Activated naive CD8-positive, alpha-beta T cell treated with anti-CD3 and anti-CD28 coated beads, Interleukin-2, amount 10 ng/mL, durations not matched to agents 7 days and 5 days (primary cell): ENCODE measurements around the gene AMBRA1. TPM values are rescaled to one million over a fixed set of nuclear protein-coding genes. Genes with fewer than 3 reads are reported as not detected.

ENCODE experiments used
- ATAC-seq: fragments of 150-1000 bp; cut with Tn5 transposase; one replicate; pipeline ENCODE4 v1.10.0; 2021; ENCODE audit warnings: low read depth, moderate library complexity
- POLR2A ChIA-PET: fragments of 350-600 bp; sonication (Branson Sonifier 250); formaldehyde crosslinking; loops from one replicate; lab custom pipeline; 2021; ENCODE audit warnings: antibody characterized with exemption; lab: Charles Lee
- DNase-seq: peaks from one replicate; pipeline ENCODE4 v3.0.0; 2021
- H3K27ac Mint-ChIP-seq: one replicate; pipeline ENCODE4 v1.8.0; 2022; ENCODE audit warnings: mild to moderate bottlenecking, mixed read lengths
- H3K27me3 Mint-ChIP-seq: one replicate; pipeline ENCODE4 v1.8.0; 2022; ENCODE audit warnings: mild to moderate bottlenecking, moderate library complexity, mixed read lengths
- H3K36me3 Mint-ChIP-seq: one replicate; pipeline ENCODE4 v1.8.0; 2021; ENCODE audit warnings: mild to moderate bottlenecking, mixed read lengths
- H3K4me1 Mint-ChIP-seq: one replicate; pipeline ENCODE4 v1.8.0; 2021; ENCODE audit warnings: mixed read lengths
- H3K4me3 Mint-ChIP-seq: one replicate; pipeline ENCODE4 v1.8.0; 2022; ENCODE audit warnings: mild to moderate bottlenecking, moderate library complexity, mixed read lengths
- H3K9me3 Mint-ChIP-seq: one replicate; pipeline ENCODE4 v1.8.0; 2021; ENCODE audit warnings: mixed read lengths
- total RNA-seq, 2 experiments: library from RNA; stranded (reverse); gene quantifications; one replicate each; pipeline ENCODE4 v1.2.3, GENCODE V29; 2021

Gene AMBRA1
- total RNA-seq, 2 experiments from 2014 or later = 39.1 to 40.5 TPM

- Mint-ChIP-seq H3K36me3 (no peaks in the 10 kb centered on the region), H3K27me3 (no peaks in the 10 kb centered on the region), H3K4me3 (no peak overlapping the region), H3K4me1 (peaks cover 6% of the 10 kb centered on the region), H3K9me3 (no peaks in the 10 kb centered on the region), H3K27ac (no peak overlapping the region)
- no peak for ATAC-seq
- POLR2A ChIA-PET = interaction anchor here (0.6 to 2.3 kb wide), 2 partner anchors 14 to 208 kb away, joined by 3 to 7 read pairs; partner anchors contain the start of gene AMBRA1
- no peak for DNase-seq
Measured at GRCh38 chr11:46607516-46607915, 13.7 kb upstream of the AMBRA1 start.

- Mint-ChIP-seq H3K4me3 (no peak overlapping the region), H3K27ac (no peak overlapping the region), H3K27me3 (no peaks in the 10 kb centered on the region), H3K4me1 (peaks cover 3% of the 10 kb centered on the region), H3K36me3 (no peaks in the 10 kb centered on the region), H3K9me3 (no peaks in the 10 kb centered on the region)
- ATAC-seq (no peak), DNase-seq (no peak)
- POLR2A ChIA-PET = interaction anchor here (0.6 kb wide), 1 partner anchor 12 kb away, joined by 3 read pairs; no protein-coding TSS in a partner anchor
Measured at GRCh38 chr11:46604796-46605195, 11.0 kb upstream of the AMBRA1 start.

GRCh38 chr11:46603704-46604308 lies 10.0 kb upstream of the AMBRA1 start:
- POLR2A ChIA-PET = interaction anchor here (1.0 kb wide), 1 partner anchor 9 kb away, joined by 3 read pairs; no protein-coding TSS in a partner anchor
- Mint-ChIP-seq H3K9me3 (no peaks in the 10 kb centered on the region), H3K4me1 (peaks cover 3% of the 10 kb centered on the region), H3K4me3 (no peak overlapping the region), H3K36me3 (no peaks in the 10 kb centered on the region), H3K27ac (no peak overlapping the region), H3K27me3 (no peaks in the 10 kb centered on the region)
- ATAC-seq (no peak), DNase-seq (no peak)

- no peak for ATAC-seq
- no peak for DNase-seq
- peaks cover 2% of the 10 kb centered on the region for H3K36me3 Mint-ChIP-seq
- no peaks in the 10 kb centered on the region for H3K27me3 Mint-ChIP-seq
- H3K4me3 Mint-ChIP-seq = no peak overlapping the region
- H3K4me1 Mint-ChIP-seq = peaks cover 8% of the 10 kb centered on the region
- H3K27ac Mint-ChIP-seq = no peak overlapping the region
- H3K9me3 Mint-ChIP-seq = no peaks in the 10 kb centered on the region
- POLR2A ChIA-PET = no interaction called here
Measured at GRCh38 chr11:46601129-46601528, 7.3 kb upstream of the AMBRA1 start.

GRCh38 chr11:46600194-46600960 lies 6.6 kb upstream of the AMBRA1 start:
- DNase-seq = no peak
- Mint-ChIP-seq H3K4me3 (no peak overlapping the region), H3K36me3 (peaks cover 2% of the 10 kb centered on the region), H3K27ac (no peak overlapping the region), H3K4me1 (peaks cover 8% of the 10 kb centered on the region), H3K9me3 (no peaks in the 10 kb centered on the region), H3K27me3 (no peaks in the 10 kb centered on the region)
- POLR2A ChIA-PET = interaction anchor here (0.5 kb wide), 1 partner anchor 12 kb away, joined by 6 read pairs; no protein-coding TSS in a partner anchor
- ATAC-seq = no peak

- no peak for ATAC-seq
- no peaks in the 10 kb centered on the region for H3K27me3 Mint-ChIP-seq
- POLR2A ChIA-PET = no interaction called here
- H3K27ac Mint-ChIP-seq = no peak overlapping the region
- H3K36me3 Mint-ChIP-seq = peaks cover 2% of the 10 kb centered on the region
- DNase-seq = no peak
- H3K4me3 Mint-ChIP-seq = no peak overlapping the region
- H3K9me3 Mint-ChIP-seq = no peaks in the 10 kb centered on the region
- peaks cover 8% of the 10 kb centered on the region for H3K4me1 Mint-ChIP-seq
Measured at GRCh38 chr11:46599340-46600193, 5.7 kb upstream of the AMBRA1 start.

- no peak for ATAC-seq
- Mint-ChIP-seq H3K9me3 (no peaks in the 10 kb centered on the region), H3K36me3 (peaks cover 2% of the 10 kb centered on the region), H3K27ac (no peak overlapping the region), H3K4me1 (peaks cover 13% of the 10 kb centered on the region), H3K4me3 (no peak overlapping the region), H3K27me3 (no peaks in the 10 kb centered on the region)
- POLR2A ChIA-PET = no interaction called here
- no peak for DNase-seq
Measured at GRCh38 chr11:46597609-46598219, 3.9 kb upstream of the AMBRA1 start.

GRCh38 chr11:46597155-46597554 lies 3.3 kb upstream of the AMBRA1 start:
- Mint-ChIP-seq H3K9me3 (no peaks in the 10 kb centered on the region), H3K36me3 (peaks cover 2% of the 10 kb centered on the region), H3K4me3 (no peak overlapping the region), H3K27ac (no peak overlapping the region), H3K27me3 (no peaks in the 10 kb centered on the region), H3K4me1 (peaks cover 15% of the 10 kb centered on the region)
- ATAC-seq (no peak), DNase-seq (no peak)
- POLR2A ChIA-PET = no interaction called here

GRCh38 chr11:46594785-46595184 lies 962 bp upstream of the AMBRA1 start:
- POLR2A ChIA-PET = interaction anchor here (1.0 to 1.9 kb wide), 5 partner anchors 8 to 106 kb away, joined by 3 to 24 read pairs (median 6); partner anchors contain the start of genes ARHGAP1, ATG13, HARBI1 and ZNF408
- Mint-ChIP-seq H3K9me3 (no peaks in the 10 kb centered on the region), H3K27ac (peak overlapping the region; percentile 91), H3K27me3 (no peaks in the 10 kb centered on the region), H3K4me3 (no peak overlapping the region), H3K4me1 (peaks cover 21% of the 10 kb centered on the region), H3K36me3 (peaks cover 2% of the 10 kb centered on the region)
- no peak for ATAC-seq
- no peak for DNase-seq

- Mint-ChIP-seq H3K27ac (peak overlapping the region; percentile 91), H3K36me3 (peaks cover 2% of the 10 kb centered on the region), H3K4me1 (peaks cover 22% of the 10 kb centered on the region), H3K27me3 (no peaks in the 10 kb centered on the region), H3K9me3 (no peaks in the 10 kb centered on the region), H3K4me3 (peak overlapping the region; percentile 96)
- DNase-seq (no peak), ATAC-seq (no peak)
- POLR2A ChIA-PET = interaction anchor here (0.7 to 1.9 kb wide), 12 partner anchors 9 to 106 kb away, joined by 3 to 24 read pairs (median 6); partner anchors contain the start of genes ARHGAP1, ATG13, HARBI1 and ZNF408
Measured at GRCh38 chr11:46594374-46594700, 514 bp upstream of the AMBRA1 start.

GRCh38 chr11:46590740-46591605 lies 2.9 kb downstream of the AMBRA1 start:
- ATAC-seq (no peak), DNase-seq (no peak)
- Mint-ChIP-seq H3K27me3 (no peaks in the 10 kb centered on the region), H3K9me3 (no peaks in the 10 kb centered on the region), H3K36me3 (peaks cover 13% of the 10 kb centered on the region), H3K27ac (no peak overlapping the region), H3K4me3 (no peak overlapping the region), H3K4me1 (peaks cover 25% of the 10 kb centered on the region)
- POLR2A ChIA-PET = interaction anchor here (0.6 to 0.7 kb wide), 3 partner anchors 37 to 623 kb away, joined by 3 read pairs; no protein-coding TSS in a partner anchor

GRCh38 chr11:46588915-46589314 lies 4.9 kb downstream of the AMBRA1 start:
- Mint-ChIP-seq H3K27ac (no peak overlapping the region), H3K4me3 (no peak overlapping the region), H3K36me3 (peaks cover 14% of the 10 kb centered on the region), H3K4me1 (peaks cover 22% of the 10 kb centered on the region), H3K9me3 (no peaks in the 10 kb centered on the region), H3K27me3 (no peaks in the 10 kb centered on the region)
- DNase-seq (no peak), ATAC-seq (no peak)
- POLR2A ChIA-PET = interaction anchor here (0.6 kb wide), 1 partner anchor 36 kb away, joined by 3 read pairs; no protein-coding TSS in a partner anchor
